ENCODE measurements around the gene TBC1D9.

TBC1D9 gene

GRCh38 chr4:140719686-140720085 is 36.5 kb downstream of the TBC1D9 start:
- DNase-seq: no peak

GRCh38 chr4:140719022-140719421 is 37.2 kb downstream of the TBC1D9 start:
- no peak for DNase-seq

- DNase-seq: no peak
Measured at GRCh38 chr4:140718241-140718952, 37.8 kb downstream of the TBC1D9 start.

GRCh38 chr4:140717313-140717712 is 38.9 kb downstream of the TBC1D9 start:
- DNase-seq: no peak

GRCh38 chr4:140715119-140715518 is 41.1 kb downstream of the TBC1D9 start:
- DNase-seq: no peak

GRCh38 chr4:140711910-140712309 is 44.3 kb downstream of the TBC1D9 start:
- no peak for DNase-seq

- DNase-seq: no peak
Measured at GRCh38 chr4:140710908-140711622, 45.1 kb downstream of the TBC1D9 start.

GRCh38 chr4:140707325-140707724 is 48.9 kb downstream of the TBC1D9 start:
- DNase-seq: no peak

- no peak for DNase-seq
Measured at GRCh38 chr4:140706665-140707064, 49.5 kb downstream of the TBC1D9 start.

- no peak for DNase-seq
Measured at GRCh38 chr4:140706276-140706625, 49.9 kb downstream of the TBC1D9 start.

- no peak for DNase-seq
Measured at GRCh38 chr4:140705625-140706275, 50.4 kb downstream of the TBC1D9 start.

GRCh38 chr4:140704964-140705363 is 51.2 kb downstream of the TBC1D9 start:
- DNase-seq: no peak

GRCh38 chr4:140704392-140704960 is 51.7 kb downstream of the TBC1D9 start:
- no peak for DNase-seq

- no peak for DNase-seq
Measured at GRCh38 chr4:140703463-140703862, 52.7 kb downstream of the TBC1D9 start.

- no peak for DNase-seq
Measured at GRCh38 chr4:140702096-140702757, 54.0 kb downstream of the TBC1D9 start.

- DNase-seq: no peak
Measured at GRCh38 chr4:140701071-140701470, 55.1 kb downstream of the TBC1D9 start.

GRCh38 chr4:140697709-140698560 is 58.2 kb downstream of the TBC1D9 start:
- DNase-seq: no peak

- DNase-seq: no peak
Measured at GRCh38 chr4:140695483-140695882, 60.7 kb downstream of the TBC1D9 start.

- DNase-seq: no peak
Measured at GRCh38 chr4:140693562-140693961, 62.6 kb downstream of the TBC1D9 start.

- DNase-seq: no peak
Measured at GRCh38 chr4:140691369-140691768, 64.8 kb downstream of the TBC1D9 start.

GRCh38 chr4:140690093-140690492 is 66.1 kb downstream of the TBC1D9 start:
- DNase-seq: no peak

- DNase-seq: no peak
Measured at GRCh38 chr4:140689623-140690022, 66.6 kb downstream of the TBC1D9 start.
